ENCODE measurements around the gene YY1AP1.
"Not testable (repeated sequence)": the region's sequence is repeated elsewhere in the genome, so short reads cannot be mapped to it uniquely, and the experiment has no call there.

YY1AP1 gene

DNA sequence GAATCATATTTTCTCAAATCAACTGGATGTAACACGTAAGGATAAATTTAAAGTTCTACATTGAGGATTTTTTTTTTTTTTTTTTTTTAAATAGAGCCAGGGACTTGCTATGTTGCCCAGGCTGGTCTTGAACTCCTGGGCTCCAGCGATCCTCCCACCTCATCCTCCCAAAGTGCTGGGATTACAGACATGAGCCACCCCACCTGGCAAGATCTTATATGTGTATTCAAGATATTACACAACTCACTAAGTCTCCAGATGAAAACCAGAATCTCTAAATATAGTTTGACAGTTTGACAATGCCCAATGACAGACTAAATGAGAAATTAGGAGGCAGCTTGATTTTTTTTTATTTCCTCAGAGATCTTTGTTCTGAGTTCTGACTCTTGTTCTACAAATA, 6.8 kb downstream of the YY1AP1 start:
- no peaks in the 10 kb centered on the region for H3K9me3 ChIP-seq (ENCODE audit: severe bottlenecking)
- ATAC-seq (ENCODE audit: low read depth) = no peak
- no peak overlapping the region for H3K27ac ChIP-seq (ENCODE audit: poor library complexity, severe bottlenecking)
- TF ChIP-seq, protein P1, sequence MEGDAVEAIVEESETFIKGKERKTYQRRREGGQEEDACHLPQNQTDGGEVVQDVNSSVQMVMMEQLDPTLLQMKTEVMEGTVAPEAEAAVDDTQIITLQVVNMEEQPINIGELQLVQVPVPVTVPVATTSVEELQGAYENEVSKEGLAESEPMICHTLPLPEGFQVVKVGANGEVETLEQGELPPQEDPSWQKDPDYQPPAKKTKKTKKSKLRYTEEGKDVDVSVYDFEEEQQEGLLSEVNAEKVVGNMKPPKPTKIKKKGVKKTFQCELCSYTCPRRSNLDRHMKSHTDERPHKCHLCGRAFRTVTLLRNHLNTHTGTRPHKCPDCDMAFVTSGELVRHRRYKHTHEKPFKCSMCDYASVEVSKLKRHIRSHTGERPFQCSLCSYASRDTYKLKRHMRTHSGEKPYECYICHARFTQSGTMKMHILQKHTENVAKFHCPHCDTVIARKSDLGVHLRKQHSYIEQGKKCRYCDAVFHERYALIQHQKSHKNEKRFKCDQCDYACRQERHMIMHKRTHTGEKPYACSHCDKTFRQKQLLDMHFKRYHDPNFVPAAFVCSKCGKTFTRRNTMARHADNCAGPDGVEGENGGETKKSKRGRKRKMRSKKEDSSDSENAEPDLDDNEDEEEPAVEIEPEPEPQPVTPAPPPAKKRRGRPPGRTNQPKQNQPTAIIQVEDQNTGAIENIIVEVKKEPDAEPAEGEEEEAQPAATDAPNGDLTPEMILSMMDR (IDR thresholded peaks at IDR 0.05; ENCODE audit: poor library complexity, severe bottlenecking) = no peak
- no peak for DNase-seq (ENCODE audit: low spot score)
- H3K36me3 ChIP-seq (ENCODE audit: low read depth) = peaks cover 49% of the 10 kb centered on the region
- no peaks in the 10 kb centered on the region for H3K27me3 ChIP-seq (ENCODE audit: insufficient read depth, poor library complexity, severe bottlenecking)
- no peak overlapping the region for H3K4me3 ChIP-seq (ENCODE audit: severe bottlenecking)
- peaks cover 20% of the 10 kb centered on the region for H3K4me1 ChIP-seq (ENCODE audit: insufficient read depth, poor library complexity, severe bottlenecking)

DNA sequence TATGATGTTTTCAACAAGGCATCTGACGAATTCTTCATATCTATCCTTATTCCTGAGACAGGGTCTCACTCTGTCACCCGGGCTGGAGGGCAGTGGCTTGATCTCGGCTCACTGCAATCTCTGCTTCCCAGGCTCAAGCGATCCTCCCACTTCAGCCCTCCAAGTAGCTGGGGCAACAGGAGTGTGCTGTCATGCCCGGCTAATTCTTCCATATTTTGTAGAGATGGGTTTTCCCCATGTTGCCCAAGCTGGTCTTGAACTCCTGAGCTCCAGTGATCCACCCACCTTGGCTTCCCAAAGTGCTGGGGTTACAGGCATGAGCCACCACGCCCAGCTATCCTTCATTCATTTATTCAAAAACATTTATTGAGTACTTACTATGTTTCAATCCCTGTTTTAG, 8.0 kb downstream of the YY1AP1 start:
- DNase-seq (ENCODE audit: low spot score) (no peak), ATAC-seq (ENCODE audit: low read depth) (no peak)
- H3K27me3 ChIP-seq (ENCODE audit: insufficient read depth, poor library complexity, severe bottlenecking) = no peaks in the 10 kb centered on the region
- TF ChIP-seq, protein P1 (IDR thresholded peaks at IDR 0.05; ENCODE audit: poor library complexity, severe bottlenecking) = no peak
- H3K9me3 ChIP-seq (ENCODE audit: severe bottlenecking) = no peaks in the 10 kb centered on the region
- no peak overlapping the region for H3K27ac ChIP-seq (ENCODE audit: poor library complexity, severe bottlenecking)
- H3K36me3 ChIP-seq (ENCODE audit: low read depth) = peaks cover 61% of the 10 kb centered on the region
- no peak overlapping the region for H3K4me3 ChIP-seq (ENCODE audit: severe bottlenecking)
- H3K4me1 ChIP-seq (ENCODE audit: insufficient read depth, poor library complexity, severe bottlenecking) = peaks cover 13% of the 10 kb centered on the region

DNA sequence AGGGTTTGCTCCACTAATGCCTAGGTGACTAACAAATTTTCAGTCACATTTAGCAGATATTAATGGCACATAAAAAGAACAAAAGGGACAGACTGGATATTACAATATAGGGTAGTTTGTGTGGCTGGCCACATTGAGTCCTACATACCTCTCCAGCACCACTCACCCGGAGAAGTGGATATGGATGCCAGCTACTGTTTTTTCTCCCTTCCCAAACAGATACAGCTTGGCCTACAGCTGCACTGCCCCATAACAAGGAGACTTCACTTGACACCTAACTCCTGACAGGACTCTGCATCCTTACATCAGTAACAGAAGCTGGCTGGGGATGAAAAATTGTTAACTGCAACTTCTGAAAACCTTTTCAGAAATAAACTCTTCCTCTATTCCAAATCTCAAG, 9.6 kb downstream of the YY1AP1 start:
- H3K4me3 ChIP-seq (ENCODE audit: severe bottlenecking); H3K9me3 ChIP-seq (ENCODE audit: severe bottlenecking); DNase-seq (ENCODE audit: low spot score); H3K4me1 ChIP-seq (ENCODE audit: insufficient read depth, poor library complexity, severe bottlenecking); H3K27ac ChIP-seq (ENCODE audit: poor library complexity, severe bottlenecking); ATAC-seq (ENCODE audit: low read depth); H3K27me3 ChIP-seq (ENCODE audit: insufficient read depth, poor library complexity, severe bottlenecking): not testable (repeated sequence)
- peaks cover 67% of the 10 kb centered on the region for H3K36me3 ChIP-seq (ENCODE audit: low read depth)

DNA sequence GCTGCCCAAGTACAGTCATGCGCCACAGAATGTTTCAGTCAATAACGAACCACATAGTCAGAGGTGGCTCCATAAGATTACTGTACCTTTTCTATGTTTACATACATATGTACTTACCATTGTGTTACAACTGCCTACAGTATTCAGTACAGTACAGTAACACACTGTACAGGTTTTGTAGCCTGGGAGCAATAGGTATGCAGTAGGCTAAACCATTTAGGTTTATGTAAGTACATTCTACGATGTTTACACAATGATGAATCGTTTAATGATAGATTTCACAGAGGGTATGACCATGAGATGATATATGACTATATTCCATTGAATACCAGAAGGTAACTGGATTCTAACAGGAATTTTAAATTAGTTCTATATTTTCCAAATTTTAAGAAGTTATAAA, 10.5 kb downstream of the YY1AP1 start:
- no peaks in the 10 kb centered on the region for H3K9me3 ChIP-seq (ENCODE audit: severe bottlenecking)
- H3K4me3 ChIP-seq (ENCODE audit: severe bottlenecking) = no peak overlapping the region
- TF ChIP-seq, protein P1 (IDR thresholded peaks at IDR 0.05; ENCODE audit: poor library complexity, severe bottlenecking) = no peak
- no peaks in the 10 kb centered on the region for H3K27me3 ChIP-seq (ENCODE audit: insufficient read depth, poor library complexity, severe bottlenecking)
- no peaks in the 10 kb centered on the region for H3K4me1 ChIP-seq (ENCODE audit: insufficient read depth, poor library complexity, severe bottlenecking)
- no peak overlapping the region for H3K27ac ChIP-seq (ENCODE audit: poor library complexity, severe bottlenecking)
- ATAC-seq (ENCODE audit: low read depth) = peak; percentile 54
- DNase-seq (ENCODE audit: low spot score) = no peak
- H3K36me3 ChIP-seq (ENCODE audit: low read depth) = peaks cover 71% of the 10 kb centered on the region

DNA sequence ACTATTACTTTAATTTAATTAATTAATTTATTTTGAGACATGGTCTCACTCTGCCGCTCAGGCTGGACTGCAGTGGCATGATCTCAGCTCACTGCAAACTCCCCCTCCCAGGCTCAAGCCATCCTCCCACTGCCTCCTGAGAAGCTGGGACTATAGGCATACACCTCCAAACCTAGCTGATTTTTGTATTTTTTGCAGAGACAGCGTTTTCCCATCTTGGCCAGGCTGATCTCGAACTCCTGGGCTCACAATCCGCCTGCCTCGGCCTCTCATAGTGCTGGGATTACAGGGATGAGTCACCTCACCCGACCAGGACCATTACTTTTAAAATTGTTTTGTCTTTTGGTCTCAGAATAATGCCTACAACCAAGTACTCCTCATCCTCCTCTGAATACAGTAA, 15.6 kb downstream of the YY1AP1 start:
- Histone ChIP-seq H3K4me1 (ENCODE audit: insufficient read depth, poor library complexity, severe bottlenecking) (no peaks in the 10 kb centered on the region), H3K36me3 (ENCODE audit: low read depth) (peaks cover 98% of the 10 kb centered on the region), H3K27ac (ENCODE audit: poor library complexity, severe bottlenecking) (no peak overlapping the region), H3K4me3 (ENCODE audit: severe bottlenecking) (no peak overlapping the region), H3K27me3 (ENCODE audit: insufficient read depth, poor library complexity, severe bottlenecking) (no peaks in the 10 kb centered on the region), H3K9me3 (ENCODE audit: severe bottlenecking) (no peaks in the 10 kb centered on the region)
- no peak for ATAC-seq (ENCODE audit: low read depth)
- TF ChIP-seq, protein P1 (IDR thresholded peaks at IDR 0.05; ENCODE audit: poor library complexity, severe bottlenecking) = no peak
- no peak for DNase-seq (ENCODE audit: low spot score)

Measured in RWPE2 (cell line).